SK-N-SH (cell line): ENCODE data around the gene MARVELD1. TPM values are rescaled to one million over a fixed set of nuclear protein-coding genes. Genes with fewer than 3 reads are reported as not detected.

ENCODE experiments used
- CTCF ChIA-PET: fragments of 300-600, 350-600 bp; formaldehyde crosslinking; extraction: SDS; loops from one replicate; lab custom pipeline; 2021; lab: Yijun Ruan, JAX
- POLR2A ChIA-PET: fragments of 350-600 bp; sonication (Branson Sonifier 250); formaldehyde crosslinking; extraction: SDS; loops from one replicate; lab custom pipeline; 2020; ENCODE audit warnings: antibody characterized with exemption, inconsistent platforms; lab: Yijun Ruan, JAX
- DNase-seq: peaks from one replicate; pipeline ENCODE4 v3.0.0; 2012
- H2AFZ ChIP-seq: fragments of 200-600 bp; sonication (generic); 2 replicates; pipeline ENCODE4 v1.8.1; 2016; ENCODE audit warnings: antibody characterized with exemption, mild to moderate bottlenecking, low read depth
- H3F3A ChIP-seq: fragments of 200-600 bp; sonication (generic); replicated peaks from 2 replicates; pipeline ENCODE3; 2016; ENCODE audit warnings: antibody characterized with exemption, mild to moderate bottlenecking; ENCODE audit not compliant: insufficient read depth
- H3K27ac ChIP-seq, 2 experiments: fragments of 200-500 bp in 1 of 2; fragments of 200-600 bp in 1 of 2; sonication (Bioruptor generic) in 1 of 2; sonication (generic), shearing (Covaris generic) in 1 of 2; 2 replicates each; pipeline versions ENCODE4 v1.5.1 to v1.6.1; 2014 to 2016; ENCODE audit warnings: low read depth in 2 of 2, inconsistent platforms in 1 of 2, low read length in 1 of 2, mild to moderate bottlenecking in 1 of 2, mixed read lengths in 1 of 2
- H3K27me3 ChIP-seq: fragments of 200-600 bp; sonication (generic), shearing (Covaris generic); 2 replicates; pipeline ENCODE4 v1.6.1; 2016; ENCODE audit warnings: mixed run types; ENCODE audit not compliant: insufficient read depth
- H3K36me3 ChIP-seq, 2 experiments: fragments of 200-500 bp in 1 of 2; fragments of 200-600 bp in 1 of 2; sonication (Bioruptor generic) in 1 of 2; sonication (generic) in 1 of 2; replicated peaks in 1 of 2; 2 replicates each; pipeline versions ENCODE3 to v1.5.1; 2014 to 2016; ENCODE audit warnings: low read length in 1 of 2, mild to moderate bottlenecking in 1 of 2; ENCODE audit not compliant: insufficient read depth in 2 of 2, control insufficient read depth in 1 of 2
- H3K4me1 ChIP-seq, 2 experiments: fragments of 200-500 bp in 1 of 2; fragments of 200-600 bp in 1 of 2; sonication (Bioruptor generic) in 1 of 2; sonication (generic), shearing (Covaris generic) in 1 of 2; 2 replicates each; pipeline versions ENCODE4 v1.5.1 to v1.6.1; 2014 to 2016; ENCODE audit warnings: low read depth in 1 of 2, low read length in 1 of 2, mixed run types in 1 of 2; ENCODE audit not compliant: insufficient read depth in 2 of 2, control insufficient read depth in 1 of 2
- H3K4me2 ChIP-seq: fragments of 200-600 bp; sonication (generic), shearing (Covaris generic); 2 replicates; pipeline ENCODE4 v1.6.1; 2017; ENCODE audit warnings: mixed run types
- H3K4me3 ChIP-seq, 2 experiments: fragments of 200-500 bp in 1 of 2; fragments of 200-600 bp in 1 of 2; sonication (Bioruptor generic) in 1 of 2; sonication (generic), shearing (Covaris generic) in 1 of 2; 2 replicates each; pipeline versions ENCODE4 v1.5.1 to v1.8.1; 2014 to 2016; ENCODE audit warnings: low read depth in 2 of 2, inconsistent platforms in 1 of 2, low read length in 1 of 2, mild to moderate bottlenecking in 1 of 2, mixed read lengths in 1 of 2, moderate library complexity in 1 of 2
- H3K79me2 ChIP-seq: fragments of 200-600 bp; sonication (generic); 2 replicates; pipeline ENCODE4 v1.8.1; 2017; ENCODE audit warnings: mild to moderate bottlenecking; ENCODE audit not compliant: insufficient read depth
- H3K9ac ChIP-seq: fragments of 200-600 bp; sonication (generic); 2 replicates; pipeline ENCODE4 v1.6.1; 2017; ENCODE audit warnings: mixed run types
- H3K9me2 ChIP-seq: fragments of 200-600 bp; sonication (generic); 2 replicates; pipeline ENCODE4 v1.6.1; 2017; ENCODE audit warnings: mixed run types
- H3K9me3 ChIP-seq: fragments of 200-600 bp; sonication (generic); 2 replicates; pipeline ENCODE4 v1.6.1; 2017; ENCODE audit warnings: mixed run types, mild to moderate bottlenecking, moderate library complexity
- H4K20me1 ChIP-seq: fragments of 200-600 bp; sonication (generic); 2 replicates; pipeline ENCODE4 v1.6.1; 2017; ENCODE audit warnings: mild to moderate bottlenecking, mixed run types; ENCODE audit not compliant: insufficient read depth
- CHD2 ChIP-seq: fragments of 150-350 bp; IDR thresholded peaks from 2 replicates; pipeline ENCODE4 v1.6.1; 2018; ENCODE audit warnings: low read length; ENCODE audit not compliant: partially characterized antibody
- CTCF ChIP-seq: fragments of 200-600 bp; sonication (generic); IDR thresholded peaks from 2 replicates; pipeline ENCODE4 v1.6.1; 2017; ENCODE audit warnings: antibody characterized with exemption, mild to moderate bottlenecking, moderate library complexity
- ELF1 ChIP-seq: IDR thresholded peaks from 2 replicates; pipeline ENCODE4 v1.4.0; 2012
- EZH2phosphoT487 ChIP-seq: fragments of 200-600 bp; sonication (generic); IDR thresholded peaks from 2 replicates; pipeline ENCODE4 v1.6.1; 2017; ENCODE audit warnings: low read depth, mixed run types, mild to moderate bottlenecking, antibody characterized with exemption, moderate library complexity, borderline replicate concordance
- FOXJ3 ChIP-seq: sonication (generic); formaldehyde crosslinking; IDR thresholded peaks from 2 replicates; pipeline ENCODE4 v1.5.1; 2020; ENCODE audit warnings: mild to moderate bottlenecking, missing genetic modification reagents
- GATA2 ChIP-seq: sonication (generic); formaldehyde crosslinking; IDR thresholded peaks from 2 replicates; pipeline ENCODE4 v1.5.0; 2020; ENCODE audit warnings: mild to moderate bottlenecking, missing genetic modification reagents
- JUND ChIP-seq: IDR thresholded peaks from 2 replicates; pipeline ENCODE4 v1.4.0; 2012
- MAX ChIP-seq: IDR thresholded peaks from 2 replicates; pipeline ENCODE4 v1.4.0; 2012; ENCODE audit warnings: low read depth
- MEF2A ChIP-seq: IDR thresholded peaks from 2 replicates; pipeline ENCODE4 v1.4.0; 2012; ENCODE audit warnings: low read depth, borderline replicate concordance
- NFIC ChIP-seq: IDR thresholded peaks from 2 replicates; pipeline ENCODE4 v1.4.0; 2012; ENCODE audit warnings: borderline replicate concordance
- NRF1 ChIP-seq: IDR thresholded peaks from 2 replicates; pipeline ENCODE4 v1.6.1; 2012; ENCODE audit warnings: low read depth, mild to moderate bottlenecking, low read length
- POLR2AphosphoS5 ChIP-seq: IDR thresholded peaks from 2 replicates; pipeline ENCODE4 v1.6.1; 2012; ENCODE audit warnings: low read depth, low read length
- RCOR1 ChIP-seq: fragments of 150-350 bp; IDR thresholded peaks from 2 replicates; pipeline ENCODE4 v1.6.1; 2017; ENCODE audit warnings: antibody characterized with exemption, low read length
- RFX5 ChIP-seq: IDR thresholded peaks from 2 replicates; pipeline ENCODE4 v1.6.1; 2012; ENCODE audit warnings: mild to moderate bottlenecking, improper control_type of control experiment, low read length
- RXRA ChIP-seq: IDR thresholded peaks from 2 replicates; pipeline ENCODE4 v1.4.0; 2012; ENCODE audit warnings: low read depth, mild to moderate bottlenecking, borderline replicate concordance
- SIN3A ChIP-seq: IDR thresholded peaks from 2 replicates; pipeline ENCODE4 v1.6.1; 2012; ENCODE audit warnings: low read depth, mild to moderate bottlenecking, low read length, moderate library complexity, borderline replicate concordance
- TAF1 ChIP-seq: IDR thresholded peaks from 2 replicates; pipeline ENCODE4 v1.6.1; 2012; ENCODE audit warnings: low read depth, mild to moderate bottlenecking, low read length, moderate library complexity, borderline replicate concordance
- TCF12 ChIP-seq: IDR thresholded peaks from 2 replicates; pipeline ENCODE4 v1.4.0; 2012
- WGBS: methylation state at CpG from one replicate; pipeline ENCODE4 v1.1.6; 2017; ENCODE audit warnings: low lambda C conversion rate; 5-methylcytosine and 5-hydroxymethylcytosine counted together
- polyA plus RNA-seq, 3 experiments: library from polyadenylated mRNA; depleted of rRNA; stranded (reverse); fragments of >200 nt; gene quantifications; 2 replicates each; pipeline ENCODE4 v1.2.3, GENCODE V29; 2012
- TF ChIP-seq, protein P1 (sequence below): IDR thresholded peaks from 2 replicates; pipeline ENCODE4; 2012

The MARVELD1 gene
- polyA plus RNA-seq, 1 of the 3 experiments (the other 2 are of a cell fraction) = 53.0 TPM

- Histone ChIP-seq H3K4me2 (no peak overlapping the region), H3K4me3 (no peak overlapping the region), H3K79me2 (no peaks in the 10 kb centered on the region), H3K9me2 (no peaks in the 10 kb centered on the region), H3K9ac (no peak overlapping the region), H3K27ac (no peak overlapping the region), H3F3A (no peaks in the 10 kb centered on the region), H3K27me3 (no peaks in the 10 kb centered on the region), H3K4me1 (peaks cover 0 to 10% of the 10 kb centered on the region in 2 experiments; a peak in 1 of 4 replicates), H3K9me3 (no peaks in the 10 kb centered on the region), H3K36me3 (no peaks in the 10 kb centered on the region), H4K20me1 (no peaks in the 10 kb centered on the region), H2AFZ (no peak overlapping the region)
- TF ChIP-seq TCF12 = no peak
- no peak for TF ChIP-seq SIN3A
- TF ChIP-seq NRF1 = no peak
- no peak for TF ChIP-seq FOXJ3 (CRISPR knock-in tag)
- TF ChIP-seq, protein P1, sequence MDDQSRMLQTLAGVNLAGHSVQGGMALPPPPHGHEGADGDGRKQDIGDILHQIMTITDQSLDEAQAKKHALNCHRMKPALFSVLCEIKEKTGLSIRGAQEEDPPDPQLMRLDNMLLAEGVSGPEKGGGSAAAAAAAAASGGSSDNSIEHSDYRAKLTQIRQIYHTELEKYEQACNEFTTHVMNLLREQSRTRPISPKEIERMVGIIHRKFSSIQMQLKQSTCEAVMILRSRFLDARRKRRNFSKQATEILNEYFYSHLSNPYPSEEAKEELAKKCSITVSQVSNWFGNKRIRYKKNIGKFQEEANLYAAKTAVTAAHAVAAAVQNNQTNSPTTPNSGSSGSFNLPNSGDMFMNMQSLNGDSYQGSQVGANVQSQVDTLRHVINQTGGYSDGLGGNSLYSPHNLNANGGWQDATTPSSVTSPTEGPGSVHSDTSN = no peak
- TF ChIP-seq TAF1 = no peak
- TF ChIP-seq MAX = no peak
- TF ChIP-seq GATA2 (CRISPR knock-in tag) = no peak
- TF ChIP-seq RXRA = no peak
- TF ChIP-seq RFX5 = no peak
- no peak for DNase-seq
- 86% methylated on average over 7 of the region's 11 CpGs for WGBS
- POLR2A ChIA-PET = interaction anchor here (0.7 kb wide), 1 partner anchor 24 kb away, joined by 3 read pairs; no protein-coding TSS in a partner anchor
- CTCF ChIA-PET = interaction anchor here (1.0 to 25.0 kb wide), 6 partner anchors 12 to 182 kb away, joined by 3 to 687 read pairs (median 30); partner anchors contain the start of genes ANKRD2, AVPI1 and ZFYVE27
Measured at GRCh38 chr10:97707134-97707861, 6.2 kb upstream of the MARVELD1 start.

DNA sequence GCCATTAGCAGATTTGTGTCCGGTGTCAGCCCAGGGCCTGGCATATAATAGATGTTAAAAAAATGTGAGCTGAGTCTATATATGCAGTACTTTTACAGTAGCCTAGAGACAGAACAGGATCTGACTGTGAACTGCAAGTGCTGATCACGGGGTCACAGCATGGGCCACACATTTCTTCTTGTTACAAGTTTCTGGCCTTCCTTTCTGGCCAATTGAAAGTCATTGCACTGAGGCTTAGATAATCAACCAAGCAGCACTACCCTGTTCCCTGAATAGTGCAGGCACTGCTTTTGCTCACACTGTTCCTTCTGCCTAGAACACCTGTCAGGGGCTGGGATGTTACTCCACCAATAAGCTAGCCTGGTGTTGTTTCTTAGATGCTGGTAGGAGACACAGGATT is 5.4 kb upstream of the MARVELD1 start:
- Histone ChIP-seq H4K20me1 (no peaks in the 10 kb centered on the region), H3K79me2 (no peaks in the 10 kb centered on the region)
- TF ChIP-seq EZH2phosphoT487 = no peak
- TF ChIP-seq MAX = no peak
- TF ChIP-seq JUND = no peak
- TF ChIP-seq NFIC = no peak
- no peak for TF ChIP-seq POLR2AphosphoS5
- TF ChIP-seq CHD2 = no peak
- TF ChIP-seq ELF1 = no peak
- TF ChIP-seq MEF2A = no peak
- TF ChIP-seq TCF12 = no peak
- TF ChIP-seq CTCF = no peak
- TF ChIP-seq RCOR1 = no peak
- TF ChIP-seq, all 33 proteins: peak for 0
- no peak overlapping the region for H3K9ac ChIP-seq
- H3K27ac ChIP-seq = no peak overlapping the region
- H3K4me2 ChIP-seq = no peak overlapping the region
- no peaks in the 10 kb centered on the region for H3K27me3 ChIP-seq
- H3K36me3 ChIP-seq = no peaks in the 10 kb centered on the region
- peaks cover 5 to 14% of the 10 kb centered on the region in 2 experiments; a peak in 3 of 4 replicates for H3K4me1 ChIP-seq
- no peak overlapping the region for H3K4me3 ChIP-seq
- POLR2A ChIA-PET = interaction anchor here (0.7 kb wide), 1 partner anchor 25 kb away, joined by 3 read pairs; no protein-coding TSS in a partner anchor
- H3K9me2 ChIP-seq = no peaks in the 10 kb centered on the region
- no peaks in the 10 kb centered on the region for H3F3A ChIP-seq
- 54% methylated on average over 2 of the region's 2 CpGs for WGBS
- H3K9me3 ChIP-seq = no peaks in the 10 kb centered on the region
- CTCF ChIA-PET = interaction anchor here (1.0 to 25.0 kb wide), 9 partner anchors 9 to 181 kb away, joined by 3 to 687 read pairs (median 18); partner anchors contain the start of genes ANKRD2, AVPI1 and ZFYVE27
- no peak for DNase-seq
- H2AFZ ChIP-seq = no peak overlapping the region
